GM21367 (cell line): ENCODE results near the gene ABL1.
"Not testable (repeated sequence)": the region's sequence is repeated elsewhere in the genome, so short reads cannot be mapped to it uniquely, and the experiment has no call there.

Experiments
- ATAC-seq: cut with Tn5 transposase; IDR thresholded peaks from one replicate; pipeline ENCODE4 v1.9.1; 2021; ENCODE audit not compliant: unreplicated experiment

Gene ABL1

GRCh38 chr9:130834371-130835336 lies at the start of gene ABL1:
ABL1 (plus strand) TSS chr9:130835254; CDS start chr9:130835447, 193 bp downstream.
- no peak for ATAC-seq

GRCh38 chr9:130785940-130786508 lies 49.0 kb upstream of the ABL1 start:
- no peak for ATAC-seq

GRCh38 chr9:130786526-130786925 lies 48.5 kb upstream of the ABL1 start:
- no peak for ATAC-seq

GRCh38 chr9:130789747-130790672 lies 45.0 kb upstream of the ABL1 start:
- ATAC-seq = no peak

DNA sequence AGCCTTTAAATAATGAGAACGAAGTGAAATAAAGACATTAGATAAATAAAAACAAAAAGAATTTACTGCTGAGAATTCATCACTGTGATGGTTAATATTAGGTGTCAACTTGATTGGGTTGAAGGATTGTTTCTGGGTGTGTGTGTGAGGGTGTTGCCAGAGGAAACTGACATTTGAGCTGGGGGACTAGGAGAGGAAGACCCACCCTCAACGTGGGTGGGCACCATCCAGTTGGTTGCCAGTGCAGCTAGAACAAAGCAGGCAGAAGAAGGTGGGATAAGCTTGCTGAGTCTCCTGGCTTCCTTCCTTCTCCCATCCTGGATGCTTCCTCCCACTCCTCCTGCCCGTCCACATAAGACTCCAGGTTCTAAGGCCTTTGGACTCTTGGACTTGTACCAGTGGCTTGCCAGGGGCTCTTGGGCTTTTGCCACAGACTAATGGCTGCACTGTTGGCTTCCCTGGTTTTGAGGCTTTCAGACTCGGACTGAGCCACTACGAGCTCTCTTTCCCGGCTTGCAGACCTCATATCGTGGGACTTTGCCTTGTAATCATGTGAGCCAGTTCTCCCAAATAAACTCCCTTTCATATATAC lies 43.7 kb upstream of the ABL1 start:
- no peak for ATAC-seq

- no peak for ATAC-seq
Measured at GRCh38 chr9:130793589-130793988, 41.5 kb upstream of the ABL1 start.

GRCh38 chr9:130794021-130794420 lies 41.0 kb upstream of the ABL1 start:
- ATAC-seq = not testable (repeated sequence)

DNA sequence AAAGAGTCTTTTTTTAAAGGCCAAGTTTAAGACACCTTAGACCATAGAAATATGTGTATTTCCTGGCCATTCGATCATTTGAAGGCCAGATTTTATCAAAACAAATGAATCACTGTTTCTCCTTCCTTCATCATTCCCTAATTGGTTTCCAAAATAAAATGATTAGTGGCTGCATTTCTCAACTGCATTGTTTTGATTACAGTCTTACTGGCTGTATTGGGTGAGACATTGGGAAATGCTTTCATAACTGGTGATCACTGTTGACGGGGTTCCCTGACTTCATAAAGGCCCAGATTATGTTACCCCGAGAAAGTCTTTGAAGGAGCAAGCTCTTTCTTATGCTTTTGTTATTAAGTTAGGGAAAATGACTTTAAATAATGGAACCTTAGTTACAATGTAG lies 40.6 kb upstream of the ABL1 start:
- not testable (repeated sequence) for ATAC-seq

- no peak for ATAC-seq
Measured at GRCh38 chr9:130794923-130795495, 40.0 kb upstream of the ABL1 start.

DNA sequence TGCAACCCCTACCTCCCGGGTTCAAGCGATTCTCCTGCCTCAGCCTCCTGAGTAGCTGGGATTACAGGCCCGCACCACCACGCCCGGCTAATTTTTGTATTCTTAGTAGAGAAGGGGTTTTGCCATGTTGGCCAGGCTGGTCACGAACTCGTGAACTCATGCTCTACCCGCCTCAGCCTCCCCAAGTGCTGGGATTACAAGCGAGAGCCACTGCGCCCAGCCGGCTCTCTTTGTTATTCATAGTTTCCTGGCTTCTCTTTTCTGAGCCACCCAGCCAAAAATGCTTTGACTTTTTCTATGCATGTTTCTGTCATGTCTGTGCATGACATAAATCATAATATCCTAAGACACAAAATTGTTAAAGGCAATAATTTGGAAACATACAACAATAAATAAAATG lies 31.9 kb upstream of the ABL1 start:
- ATAC-seq = not testable (repeated sequence)

GRCh38 chr9:130805510-130806326 lies 29.3 kb upstream of the ABL1 start:
- no peak for ATAC-seq

DNA sequence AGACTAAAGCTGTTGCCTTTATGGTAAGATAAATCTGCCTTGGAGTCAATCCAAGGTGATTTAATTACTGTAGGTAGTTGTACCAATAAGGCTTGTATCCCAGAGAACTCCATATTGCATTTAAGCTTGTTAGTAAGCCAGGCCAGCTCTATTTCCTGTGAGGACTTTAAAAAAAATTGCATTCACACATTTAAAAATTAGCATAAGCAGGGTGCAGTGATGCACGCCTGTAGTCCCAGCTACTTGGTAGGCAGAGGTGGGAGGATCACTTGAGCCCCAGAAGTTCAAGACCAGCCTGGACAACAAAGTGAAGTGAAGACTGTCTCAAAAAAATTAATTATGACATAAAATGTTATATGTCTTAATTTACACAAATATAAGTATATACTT lies 28.7 kb upstream of the ABL1 start:
- no peak for ATAC-seq

DNA sequence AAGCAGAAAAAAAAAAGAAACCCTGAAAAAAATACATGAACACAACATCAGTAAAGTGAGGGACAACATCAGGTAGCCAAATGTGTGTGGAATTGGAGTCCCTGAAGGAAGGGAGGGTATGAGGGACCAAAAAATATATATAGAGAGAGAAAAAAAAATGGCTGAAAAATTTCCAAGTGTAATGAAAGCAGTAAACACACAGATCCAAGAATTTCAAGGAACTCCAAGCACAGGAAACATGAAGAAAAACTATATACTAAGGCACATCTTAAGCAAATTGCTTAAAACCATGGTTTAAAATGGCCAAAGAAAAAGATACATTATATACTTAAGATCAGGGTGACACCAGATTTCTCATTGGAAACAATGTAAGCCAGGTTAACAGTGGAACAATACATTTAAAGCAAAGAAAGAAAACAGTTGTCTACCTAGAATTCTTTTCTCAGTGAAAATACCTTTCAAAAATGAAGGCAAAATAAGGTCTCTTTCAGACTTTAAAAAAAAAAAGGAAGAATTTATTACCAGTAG lies 24.4 kb upstream of the ABL1 start:
- no peak for ATAC-seq

GRCh38 chr9:130815242-130815808 lies 19.7 kb upstream of the ABL1 start:
- ATAC-seq = no peak

DNA sequence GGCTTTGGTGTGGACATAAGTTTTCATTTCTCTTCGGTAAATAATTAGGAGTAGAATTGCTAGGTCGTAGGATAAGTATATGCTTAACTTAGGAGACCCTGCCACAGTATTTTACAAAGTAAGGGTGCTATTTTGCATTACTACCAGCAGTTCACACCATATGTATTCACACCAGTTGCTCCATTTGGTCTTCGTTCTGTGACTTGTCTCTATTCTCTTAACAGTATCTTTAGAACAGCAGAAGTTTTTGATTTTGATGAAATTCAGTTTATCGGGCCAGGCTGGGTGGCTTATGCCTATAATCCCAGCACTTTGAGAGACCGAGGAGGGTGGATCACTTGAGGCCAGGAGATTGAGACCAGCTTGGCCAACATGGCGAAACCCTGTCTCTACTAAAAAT lies 17.1 kb upstream of the ABL1 start:
- no peak for ATAC-seq

DNA sequence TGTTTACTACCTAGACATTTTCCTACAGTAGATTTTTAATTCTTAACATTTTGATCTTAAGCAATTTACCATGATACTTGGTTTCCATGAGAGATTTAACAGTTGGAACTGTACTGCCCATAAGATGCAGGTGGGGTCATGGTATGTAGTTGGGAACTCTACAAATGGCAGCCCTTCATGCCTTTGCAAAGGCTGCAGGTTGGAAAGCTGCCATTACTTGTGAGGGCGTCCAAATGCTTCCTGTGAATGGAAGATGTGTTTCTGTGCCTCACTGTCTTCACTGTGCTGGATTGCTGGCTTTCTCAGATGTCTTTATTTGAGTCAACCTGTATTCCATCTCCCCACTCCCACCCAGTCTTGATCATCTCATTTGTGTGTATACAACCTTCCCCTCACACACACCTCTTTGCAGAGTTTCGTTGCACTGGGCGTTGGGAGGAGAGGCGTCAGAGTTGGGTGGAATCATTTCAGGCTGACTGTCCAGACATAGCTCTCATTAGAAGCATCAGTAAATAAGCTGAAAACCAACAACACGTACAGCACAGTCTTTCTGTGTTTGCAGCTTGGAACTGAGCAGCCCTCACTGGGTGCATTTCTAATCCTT lies 14.8 kb upstream of the ABL1 start:
- ATAC-seq = no peak

- ATAC-seq = no peak
Measured at GRCh38 chr9:130823435-130823834, 11.6 kb upstream of the ABL1 start.

DNA sequence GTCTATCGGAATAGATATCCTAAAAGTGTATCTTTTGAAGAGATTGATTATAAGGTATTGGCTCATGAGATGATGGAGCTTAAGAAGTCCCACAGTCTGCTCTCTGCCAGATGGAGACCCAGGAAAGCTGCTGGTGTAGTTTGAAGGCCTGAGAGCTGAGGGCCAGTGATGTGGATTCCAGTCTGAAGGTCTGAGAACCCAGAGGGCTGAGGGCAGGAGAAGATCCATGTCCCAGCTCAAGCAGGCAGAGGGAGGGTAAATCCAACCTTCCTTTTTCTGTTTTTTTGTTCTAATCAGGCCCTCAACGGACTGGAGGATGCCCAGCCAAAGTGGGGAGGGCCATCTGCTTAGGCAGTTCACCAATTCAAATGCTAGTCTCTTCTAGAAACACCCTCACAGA lies 11.0 kb upstream of the ABL1 start:
- ATAC-seq = no peak
